GM21367 (cell line): ENCODE measurements around the gene DCTN1.
A peak's percentile ranks its signal among the peaks of the same experiment; 100 is the strongest.
"Not testable (repeated sequence)": the region's sequence is repeated elsewhere in the genome, so short reads cannot be mapped to it uniquely, and the experiment has no call there.

Experiments
- ATAC-seq: cut with Tn5 transposase; IDR thresholded peaks from one replicate; pipeline ENCODE4 v1.9.1; 2021; ENCODE audit not compliant: unreplicated experiment

DCTN1 gene

GRCh38 chr2:74379851-74380789 lies at the start of gene DCTN1:
TSS of gene DCTN1 (minus strand) at chr2:74380311. CDS start at chr2:74380037, 274 bp downstream.
- ATAC-seq: peak; percentile 64

GRCh38 chr2:74428675-74429074 lies 48.6 kb upstream of the DCTN1 start:
- no peak for ATAC-seq

- no peak for ATAC-seq
These were observed 47.4 kb upstream of the DCTN1 start for GRCh38 chr2:74427551-74427950.

GRCh38 chr2:74426181-74426758 lies 46.2 kb upstream of the DCTN1 start:
- no peak for ATAC-seq

- no peak for ATAC-seq
These were observed 45.4 kb upstream of the DCTN1 start for GRCh38 chr2:74425523-74425922.

- no peak for ATAC-seq
These were observed 44.9 kb upstream of the DCTN1 start for GRCh38 chr2:74424995-74425406.

GRCh38 chr2:74424139-74424992 lies 44.3 kb upstream of the DCTN1 start:
- ATAC-seq: no peak

GRCh38 chr2:74423231-74424095 lies 43.4 kb upstream of the DCTN1 start:
- ATAC-seq: no peak

GRCh38 chr2:74421221-74421870 lies 41.2 kb upstream of the DCTN1 start, which contains the start of the genes C2orf81 and WDR54:
TSS of gene C2orf81 (minus strand) at chr2:74421619. CDS start at chr2:74421560, 59 bp downstream.
TSS of gene WDR54 (plus strand) at chr2:74421730. CDS start at chr2:74422154, 424 bp downstream.
- peak; percentile 80 for ATAC-seq

GRCh38 chr2:74420443-74421103 lies 40.5 kb upstream of the DCTN1 start:
- not testable (repeated sequence) for ATAC-seq

- ATAC-seq: no peak
These were observed 39.9 kb upstream of the DCTN1 start for GRCh38 chr2:74420006-74420405.

GRCh38 chr2:74419345-74419744 lies 39.2 kb upstream of the DCTN1 start:
- ATAC-seq: no peak

- no peak for ATAC-seq
These were observed 38.2 kb upstream of the DCTN1 start for GRCh38 chr2:74418312-74418711.

GRCh38 chr2:74417763-74418162 lies 37.7 kb upstream of the DCTN1 start:
- no peak for ATAC-seq

- no peak for ATAC-seq
These were observed 37.1 kb upstream of the DCTN1 start for GRCh38 chr2:74417197-74417596.

GRCh38 chr2:74416778-74417177 lies 36.7 kb upstream of the DCTN1 start:
- ATAC-seq: no peak

- ATAC-seq: no peak
These were observed 35.8 kb upstream of the DCTN1 start for GRCh38 chr2:74415762-74416395.

- no peak for ATAC-seq
These were observed 35.0 kb upstream of the DCTN1 start for GRCh38 chr2:74414881-74415761.
